Measurements from ENCODE around the gene GPR153.

GRCh38 chr1:6280761-6281451 is 20.0 kb upstream of the GPR153 start:
- TF ChIP-seq EZH2 (IDR thresholded peaks at IDR 0.05; ENCODE audit: borderline replicate concordance, insufficient read depth, low read depth, low read length, poor library complexity, severe bottlenecking) (no peak), CTCF (IDR thresholded peaks at IDR 0.05) (no peak)
